Measurements from ENCODE around the gene KAZN.
A peak's percentile ranks its signal among the peaks of the same experiment; 100 is the strongest.
"Not testable (repeated sequence)": the region's sequence is repeated elsewhere in the genome, so short reads cannot be mapped to it uniquely, and the experiment has no call there.

The KAZN gene

GRCh38 chr1:14957375-14958098, 359.1 kb downstream of the KAZN start:
- no peak for DNase-seq (ENCODE audit: low read depth)

GRCh38 chr1:14958249-14959058, 360.0 kb downstream of the KAZN start:
- DNase-seq (ENCODE audit: low read depth) = no peak

- DNase-seq (ENCODE audit: low read depth) = no peak
Measured at GRCh38 chr1:14959059-14959694, 360.7 kb downstream of the KAZN start.

GRCh38 chr1:14961661-14962267, 363.3 kb downstream of the KAZN start:
- no peak for DNase-seq (ENCODE audit: low read depth)

- no peak for DNase-seq (ENCODE audit: low read depth)
Measured at GRCh38 chr1:14962407-14962806, 363.9 kb downstream of the KAZN start.

GRCh38 chr1:14963791-14964710, 365.6 kb downstream of the KAZN start:
- not testable (repeated sequence) for DNase-seq (ENCODE audit: low read depth)

- no peak for DNase-seq (ENCODE audit: low read depth)
Measured at GRCh38 chr1:14964711-14965055, 366.2 kb downstream of the KAZN start.

GRCh38 chr1:14968251-14968851, 369.9 kb downstream of the KAZN start:
- DNase-seq (ENCODE audit: low read depth) = no peak

GRCh38 chr1:14969006-14969405, 370.5 kb downstream of the KAZN start:
- DNase-seq (ENCODE audit: low read depth) = peak; percentile 1

GRCh38 chr1:14970115-14970798, 371.8 kb downstream of the KAZN start:
- DNase-seq (ENCODE audit: low read depth) = peak; percentile 21

GRCh38 chr1:14970799-14971141, 372.3 kb downstream of the KAZN start:
- DNase-seq (ENCODE audit: low read depth) = no peak

GRCh38 chr1:14971221-14971620, 372.7 kb downstream of the KAZN start:
- no peak for DNase-seq (ENCODE audit: low read depth)

- DNase-seq (ENCODE audit: low read depth) = no peak
Measured at GRCh38 chr1:14972107-14972506, 373.6 kb downstream of the KAZN start.

GRCh38 chr1:14973773-14974172, 375.3 kb downstream of the KAZN start:
- DNase-seq (ENCODE audit: low read depth) = no peak

GRCh38 chr1:14974361-14974760, 375.9 kb downstream of the KAZN start:
- no peak for DNase-seq (ENCODE audit: low read depth)

- DNase-seq (ENCODE audit: low read depth) = no peak
Measured at GRCh38 chr1:14975119-14975518, 376.6 kb downstream of the KAZN start.

- DNase-seq (ENCODE audit: low read depth) = no peak
Measured at GRCh38 chr1:14976256-14976655, 377.8 kb downstream of the KAZN start.

GRCh38 chr1:14977338-14977931, 378.9 kb downstream of the KAZN start:
- DNase-seq (ENCODE audit: low read depth) = no peak

- no peak for DNase-seq (ENCODE audit: low read depth)
Measured at GRCh38 chr1:14980621-14981218, 382.2 kb downstream of the KAZN start.

- no peak for DNase-seq (ENCODE audit: low read depth)
Measured at GRCh38 chr1:14982029-14982428, 383.5 kb downstream of the KAZN start.
